ENCODE results near the gene NT5M. TPM values are rescaled to one million over a fixed set of nuclear protein-coding genes. Genes with fewer than 3 reads are reported as not detected.

Gene NT5M
- total RNA-seq, 6 experiments from 2014 or later, result 0.51 to 3.0 (median 0.87) TPM

- Histone ChIP-seq H3K27me3 (no peaks in the 10 kb centered on the region), H3K4me3 (no peak overlapping the region), H3K4me1 (no peaks in the 10 kb centered on the region), H3K27ac (no peak overlapping the region), H3K9me3 (no peaks in the 10 kb centered on the region), H3K36me3 (no peaks in the 10 kb centered on the region)
- DNase-seq (peak in 2 of 3 donors; percentile 14 to 19), ATAC-seq (no peak)
- TF ChIP-seq POLR2A (IDR thresholded peaks at IDR 0.05), result no peak
- TF ChIP-seq, protein P1, sequence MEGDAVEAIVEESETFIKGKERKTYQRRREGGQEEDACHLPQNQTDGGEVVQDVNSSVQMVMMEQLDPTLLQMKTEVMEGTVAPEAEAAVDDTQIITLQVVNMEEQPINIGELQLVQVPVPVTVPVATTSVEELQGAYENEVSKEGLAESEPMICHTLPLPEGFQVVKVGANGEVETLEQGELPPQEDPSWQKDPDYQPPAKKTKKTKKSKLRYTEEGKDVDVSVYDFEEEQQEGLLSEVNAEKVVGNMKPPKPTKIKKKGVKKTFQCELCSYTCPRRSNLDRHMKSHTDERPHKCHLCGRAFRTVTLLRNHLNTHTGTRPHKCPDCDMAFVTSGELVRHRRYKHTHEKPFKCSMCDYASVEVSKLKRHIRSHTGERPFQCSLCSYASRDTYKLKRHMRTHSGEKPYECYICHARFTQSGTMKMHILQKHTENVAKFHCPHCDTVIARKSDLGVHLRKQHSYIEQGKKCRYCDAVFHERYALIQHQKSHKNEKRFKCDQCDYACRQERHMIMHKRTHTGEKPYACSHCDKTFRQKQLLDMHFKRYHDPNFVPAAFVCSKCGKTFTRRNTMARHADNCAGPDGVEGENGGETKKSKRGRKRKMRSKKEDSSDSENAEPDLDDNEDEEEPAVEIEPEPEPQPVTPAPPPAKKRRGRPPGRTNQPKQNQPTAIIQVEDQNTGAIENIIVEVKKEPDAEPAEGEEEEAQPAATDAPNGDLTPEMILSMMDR (IDR thresholded peaks at IDR 0.05), result no peak
- 21% methylated on average over 4 of the region's 11 CpGs for WGBS (ENCODE audit: insufficient coverage, low coverage, low lambda C conversion rate, missing lambda C conversion rate)
- intact Hi-C loops (cut with DNase I), result no loop called here
Measured at GRCh38 chr17:17364338-17364667, 61.1 kb downstream of the NT5M start.

DNA sequence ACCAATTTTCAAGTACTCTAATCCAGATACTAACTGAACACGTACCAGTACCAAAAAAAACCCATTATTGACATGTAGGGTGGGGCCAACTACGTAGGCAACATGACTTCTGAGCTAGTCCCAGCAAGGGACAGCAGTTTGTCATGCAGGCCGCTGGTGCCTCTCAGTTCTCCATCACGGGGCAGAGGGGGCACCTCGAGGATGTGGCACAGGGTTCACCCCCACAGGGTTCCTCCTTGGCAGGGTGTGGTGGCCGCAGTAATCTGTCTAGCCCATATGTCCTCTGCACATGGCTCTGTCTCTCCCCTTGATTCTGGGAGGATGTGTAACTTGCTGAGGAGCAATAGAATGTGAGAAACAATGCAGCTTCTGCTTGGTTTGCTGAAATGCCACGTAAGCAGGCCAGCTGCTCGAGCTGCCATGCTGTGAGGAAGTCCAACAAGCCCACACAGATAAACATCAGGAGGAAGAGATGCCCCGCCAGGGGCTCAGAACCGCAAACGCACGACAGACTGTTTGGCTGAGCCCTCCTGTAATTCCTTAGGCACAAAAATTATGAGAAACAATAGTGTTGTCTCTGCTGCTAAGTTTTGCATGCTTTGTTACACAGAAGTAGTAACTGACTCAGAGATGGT is 62.4 kb downstream of the NT5M start:
- DNase-seq (peak in 1 of 3 donors; percentile 35), ATAC-seq (no peak)
- TF ChIP-seq, protein P1 (IDR thresholded peaks at IDR 0.05), result no peak
- TF ChIP-seq POLR2A (IDR thresholded peaks at IDR 0.05), result no peak
- H3K4me3 ChIP-seq, result no peak overlapping the region
- 80% methylated on average over 8 of the region's 12 CpGs for WGBS (ENCODE audit: insufficient coverage, low coverage, low lambda C conversion rate, missing lambda C conversion rate)
- no peaks in the 10 kb centered on the region for H3K27me3 ChIP-seq
- no peaks in the 10 kb centered on the region for H3K9me3 ChIP-seq
- H3K36me3 ChIP-seq, result no peaks in the 10 kb centered on the region
- intact Hi-C loops (cut with DNase I), result no loop called here
- no peaks in the 10 kb centered on the region for H3K4me1 ChIP-seq
- no peak overlapping the region for H3K27ac ChIP-seq

GRCh38 chr17:17366235-17366634 is 63.1 kb downstream of the NT5M start:
- Histone ChIP-seq H3K27me3 (no peaks in the 10 kb centered on the region), H3K36me3 (no peaks in the 10 kb centered on the region), H3K9me3 (no peaks in the 10 kb centered on the region), H3K4me1 (no peaks in the 10 kb centered on the region), H3K4me3 (no peak overlapping the region), H3K27ac (no peak overlapping the region)
- ATAC-seq (no peak), DNase-seq (no peak)
- TF ChIP-seq, protein P1 (IDR thresholded peaks at IDR 0.05), result no peak
- no peak for TF ChIP-seq POLR2A (IDR thresholded peaks at IDR 0.05)
- intact Hi-C loops (cut with DNase I), result no loop called here
- 45% methylated on average over 1 of the region's 1 CpG for WGBS (ENCODE audit: insufficient coverage, low coverage, low lambda C conversion rate, missing lambda C conversion rate)

DNA sequence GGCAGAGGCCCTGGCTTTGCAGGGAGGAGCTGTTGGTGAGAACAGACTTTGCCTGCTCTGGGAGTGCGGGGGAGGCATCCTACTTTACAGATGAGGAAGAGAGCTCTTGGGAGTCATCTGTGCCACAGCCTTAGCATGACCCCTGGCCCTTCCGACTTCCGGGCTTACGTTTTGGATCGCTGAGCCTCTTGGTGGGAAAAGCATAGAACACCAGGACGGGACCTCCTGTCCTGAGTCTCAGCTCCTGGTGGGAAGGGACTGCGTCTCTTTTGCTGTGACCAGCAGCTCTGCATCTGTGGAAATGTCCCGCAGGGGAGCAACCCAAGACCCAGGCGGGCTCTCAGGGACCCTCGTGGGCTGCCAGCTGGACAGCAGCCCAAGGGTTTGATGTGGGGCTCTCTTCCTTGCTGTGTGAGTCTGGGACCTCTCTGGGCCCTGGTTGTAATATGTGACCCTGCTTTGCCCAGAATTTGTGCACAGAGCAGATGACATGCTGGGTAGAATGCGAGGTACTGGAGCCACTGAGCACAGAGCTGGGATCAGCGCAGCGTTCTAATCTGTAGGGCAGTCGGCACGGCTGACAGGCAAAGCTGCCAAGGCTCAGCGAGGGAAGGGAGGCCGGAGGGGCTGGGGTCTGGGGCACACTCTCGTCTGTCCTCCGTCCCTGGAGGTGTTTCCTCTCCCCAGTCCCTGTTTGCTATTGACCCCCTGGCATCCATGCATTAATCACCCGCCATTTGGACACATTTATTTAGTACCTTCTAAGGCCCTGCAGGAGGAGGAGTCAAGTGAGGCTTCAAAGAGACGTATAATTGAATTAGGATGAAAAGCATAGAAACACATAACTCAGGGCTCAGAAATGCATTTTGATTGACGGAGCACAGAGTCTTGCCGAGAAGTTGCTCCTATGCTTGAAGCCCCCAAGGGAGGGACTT is 64.0 kb downstream of the NT5M start:
- Histone ChIP-seq H3K9me3 (no peaks in the 10 kb centered on the region), H3K27ac (no peak overlapping the region), H3K4me1 (no peaks in the 10 kb centered on the region), H3K4me3 (no peak overlapping the region), H3K27me3 (no peaks in the 10 kb centered on the region), H3K36me3 (no peaks in the 10 kb centered on the region)
- TF ChIP-seq, protein P1 (IDR thresholded peaks at IDR 0.05), result no peak
- no peak for TF ChIP-seq POLR2A (IDR thresholded peaks at IDR 0.05)
- DNase-seq, result peak in 1 of 3 donors; percentile 43
- 65% methylated on average over 11 of the region's 23 CpGs for WGBS (ENCODE audit: insufficient coverage, low coverage, low lambda C conversion rate, missing lambda C conversion rate)
- intact Hi-C loops (cut with DNase I), result no loop called here
- no peak for ATAC-seq
